Nephron (organoid): ENCODE measurements around the gene CCT8.

Experiments
- H3K27ac Mint-ChIP-seq, 3 experiments: 2 replicates each; pipeline ENCODE4 v1.8.0; 2020; ENCODE audit warnings: mixed read lengths in 3 of 3, mild to moderate bottlenecking in 2 of 3, moderate library complexity in 1 of 3
- H3K27me3 Mint-ChIP-seq: 2 replicates; pipeline ENCODE4 v1.8.0; 2021; ENCODE audit warnings: low read depth, mild to moderate bottlenecking, moderate library complexity, mixed read lengths
- H3K36me3 Mint-ChIP-seq: 2 replicates; pipeline ENCODE4 v1.8.0; 2020; ENCODE audit warnings: low read depth, mixed read lengths
- H3K4me1 Mint-ChIP-seq: 2 replicates; pipeline ENCODE4 v1.8.0; 2020; ENCODE audit warnings: mixed read lengths
- H3K4me3 Mint-ChIP-seq, 3 experiments: 2 replicates each; pipeline ENCODE4 v1.8.0; 2020; ENCODE audit warnings: mild to moderate bottlenecking in 3 of 3, mixed read lengths in 3 of 3, moderate library complexity in 2 of 3
- H3K9me3 Mint-ChIP-seq: 2 replicates; pipeline ENCODE4 v1.8.0; 2020; ENCODE audit warnings: mixed read lengths
- TF ChIP-seq, protein P1 (sequence below), 3 experiments: fragments of 200-600 bp; sonication (generic); IDR thresholded peaks; one replicate each; pipeline ENCODE4 v1.5.0; 2021; ENCODE audit warnings: antibody characterized with exemption in 3 of 3; ENCODE audit not compliant: unreplicated experiment in 3 of 3

CCT8 gene

DNA sequence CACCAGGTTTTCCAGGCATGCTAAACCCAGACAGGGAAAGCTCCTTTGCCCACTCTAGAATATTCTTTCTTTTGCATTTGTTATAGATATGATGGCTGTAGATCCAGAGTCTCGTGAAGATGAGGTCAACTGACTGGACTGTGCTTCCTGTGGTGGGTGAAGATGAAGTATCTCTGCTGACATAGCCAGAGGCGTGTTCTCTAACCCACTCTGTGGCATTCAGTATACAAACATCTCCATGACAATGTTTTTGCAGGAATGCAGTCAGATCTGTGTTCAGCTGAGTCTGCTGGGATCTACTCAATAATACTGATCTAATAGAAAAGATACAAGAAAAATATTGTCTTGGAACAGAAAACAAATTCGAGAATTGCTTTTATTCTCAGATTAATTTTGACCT lies 65.6 kb downstream of the CCT8 start:
- H3K36me3 Mint-ChIP-seq = peaks cover 10% of the 10 kb centered on the region
- H3K4me1 Mint-ChIP-seq = peaks cover 1% of the 10 kb centered on the region
- H3K4me3 Mint-ChIP-seq = no peak overlapping the region
- H3K27me3 Mint-ChIP-seq = no peaks in the 10 kb centered on the region
- TF ChIP-seq, protein P1, sequence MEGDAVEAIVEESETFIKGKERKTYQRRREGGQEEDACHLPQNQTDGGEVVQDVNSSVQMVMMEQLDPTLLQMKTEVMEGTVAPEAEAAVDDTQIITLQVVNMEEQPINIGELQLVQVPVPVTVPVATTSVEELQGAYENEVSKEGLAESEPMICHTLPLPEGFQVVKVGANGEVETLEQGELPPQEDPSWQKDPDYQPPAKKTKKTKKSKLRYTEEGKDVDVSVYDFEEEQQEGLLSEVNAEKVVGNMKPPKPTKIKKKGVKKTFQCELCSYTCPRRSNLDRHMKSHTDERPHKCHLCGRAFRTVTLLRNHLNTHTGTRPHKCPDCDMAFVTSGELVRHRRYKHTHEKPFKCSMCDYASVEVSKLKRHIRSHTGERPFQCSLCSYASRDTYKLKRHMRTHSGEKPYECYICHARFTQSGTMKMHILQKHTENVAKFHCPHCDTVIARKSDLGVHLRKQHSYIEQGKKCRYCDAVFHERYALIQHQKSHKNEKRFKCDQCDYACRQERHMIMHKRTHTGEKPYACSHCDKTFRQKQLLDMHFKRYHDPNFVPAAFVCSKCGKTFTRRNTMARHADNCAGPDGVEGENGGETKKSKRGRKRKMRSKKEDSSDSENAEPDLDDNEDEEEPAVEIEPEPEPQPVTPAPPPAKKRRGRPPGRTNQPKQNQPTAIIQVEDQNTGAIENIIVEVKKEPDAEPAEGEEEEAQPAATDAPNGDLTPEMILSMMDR (IDR thresholded peaks at IDR 0.05; ENCODE audit: unreplicated experiment in 3 of 3) = no peak
- H3K9me3 Mint-ChIP-seq = peaks cover 4% of the 10 kb centered on the region
- H3K27ac Mint-ChIP-seq = no peak overlapping the region

DNA sequence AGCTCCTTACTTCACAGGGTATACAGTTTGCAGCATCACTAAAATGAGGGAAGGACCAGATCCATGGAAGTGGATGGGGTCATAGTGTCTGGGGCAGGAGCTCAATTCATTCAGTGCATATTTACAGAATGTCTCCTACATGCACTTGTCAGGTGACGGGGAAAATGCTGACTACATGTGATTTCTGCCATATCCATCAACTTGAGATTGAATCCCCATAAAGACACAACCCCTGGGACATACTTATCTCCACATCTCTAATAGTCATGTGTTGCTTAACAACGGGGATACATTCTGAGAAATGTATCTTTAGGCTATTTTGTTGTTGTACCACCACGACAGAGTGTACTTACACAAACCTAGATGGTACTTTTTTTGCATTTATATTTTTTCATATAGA lies 66.3 kb downstream of the CCT8 start:
- Mint-ChIP-seq H3K9me3 (no peaks in the 10 kb centered on the region), H3K4me1 (peaks cover 6% of the 10 kb centered on the region), H3K27ac (no peak overlapping the region), H3K4me3 (no peak overlapping the region), H3K36me3 (peaks cover 5% of the 10 kb centered on the region), H3K27me3 (no peaks in the 10 kb centered on the region)
- TF ChIP-seq, protein P1 (IDR thresholded peaks at IDR 0.05; ENCODE audit: unreplicated experiment in 3 of 3) = no peak
